GM23338 (cell line): ENCODE data around the gene LCE1B.

ENCODE experiments used
- CREB1 ChIP-seq: fragments of 250-450 bp; sonication (Bioruptor Pico); IDR thresholded peaks from 2 replicates; pipeline ENCODE4 v1.5.0; 2020; ENCODE audit warnings: low read depth, mild to moderate bottlenecking, moderate library complexity
- CTCF ChIP-seq, 2 experiments: fragments of 200-600 bp in 1 of 2; sonication (generic) in 1 of 2; conservative IDR thresholded peaks; 2 replicates each; pipeline versions ENCODE4 v1.5.1 to v1.6.1; 2016 to 2017; ENCODE audit warnings: antibody characterized with exemption in 2 of 2, low read depth in 2 of 2, mild to moderate bottlenecking in 2 of 2, moderate library complexity in 1 of 2
- EZH2 ChIP-seq: fragments of 200-600 bp; sonication (generic); IDR thresholded peaks from one replicate; pipeline ENCODE4 v1.8.0; 2017; ENCODE audit warnings: antibody characterized with exemption, mild to moderate bottlenecking, low read depth; ENCODE audit not compliant: unreplicated experiment
- POLR2AphosphoS5 ChIP-seq: IDR thresholded peaks from 2 replicates; pipeline ENCODE4 v1.6.1; 2016; ENCODE audit warnings: antibody characterized with exemption, low read depth
- REST ChIP-seq: IDR thresholded peaks from one replicate; pipeline ENCODE4 v1.6.1; 2018; ENCODE audit warnings: antibody characterized with exemption; ENCODE audit not compliant: unreplicated experiment
- STAT1 ChIP-seq: IDR thresholded peaks from one replicate; pipeline ENCODE4 v1.6.1; 2016; ENCODE audit warnings: antibody characterized with exemption; ENCODE audit not compliant: unreplicated experiment

GRCh38 chr1:152842556-152842955, 30.8 kb downstream of the LCE1B start, which contains the start of gene LCE6A:
- TF ChIP-seq CREB1 (no peak), CTCF (conservative IDR thresholded peaks at IDR 0.05; ENCODE audit: low read depth in 2 of 2) (no peak), REST (no peak), POLR2AphosphoS5 (no peak), EZH2 (no peak), STAT1 (no peak)
